Breast epithelium (tissue), 4 donors: ENCODE results near the gene NBPF20. TPM values are rescaled to one million over a fixed set of nuclear protein-coding genes. Genes with fewer than 3 reads are reported as not detected.
A peak's percentile ranks its signal among the peaks of the same experiment; 100 is the strongest.
"Not testable (repeated sequence)": the region's sequence is repeated elsewhere in the genome, so short reads cannot be mapped to it uniquely, and the experiment has no call there.

ENCODE experiments used
- DNase-seq, 2 donors: peaks; one replicate each; pipeline ENCODE4 v3.0.0-alpha.2; 2019; ENCODE audit warnings: low spot score in 2 of 2
- H3K27ac ChIP-seq, 2 donors: fragments of 200-600 bp; sonication (generic) in 1 of 2; one replicate each; pipeline ENCODE4 v1.5.1; 2016 to 2019; ENCODE audit warnings: mild to moderate bottlenecking in 1 of 2
- H3K27me3 ChIP-seq, 2 donors: fragments of 200-600 bp; sonication (generic) in 1 of 2; one replicate each; pipeline versions ENCODE4 v1.5.1 to v1.6.0; 2017 to 2019; ENCODE audit warnings: control low read depth in 1 of 2, mild to moderate bottlenecking in 1 of 2
- H3K36me3 ChIP-seq: fragments of 200-600 bp; one replicate; pipeline ENCODE4 v1.5.1; 2019
- H3K4me1 ChIP-seq, 2 donors: fragments of 200-600 bp; sonication (generic); one replicate each; pipeline ENCODE4 v1.5.1; 2016 to 2019; ENCODE audit warnings: control low read depth in 1 of 2
- H3K4me3 ChIP-seq, 3 donors: fragments of 200-600 bp; sonication (generic); 1 replicate in 2 of 3; 2 replicates in 1 of 3; pipeline ENCODE4 v1.5.1; 2016 to 2019; ENCODE audit warnings: mild to moderate bottlenecking in 3 of 3, moderate library complexity in 2 of 3
- H3K9me3 ChIP-seq, 2 donors: fragments of 200-600 bp; sonication (generic) in 1 of 2; one replicate each; pipeline ENCODE4 v1.5.1; 2016 to 2019; ENCODE audit warnings: control low read depth in 1 of 2
- CTCF ChIP-seq, 3 donors: fragments of 450-650 bp; IDR thresholded peaks; one replicate each; pipeline ENCODE4 v1.5.1; 2016 to 2017; ENCODE audit warnings: antibody characterized with exemption in 3 of 3, mild to moderate bottlenecking in 3 of 3, moderate library complexity in 3 of 3
- POLR2A ChIP-seq: fragments of 450-650 bp; IDR thresholded peaks from one replicate; pipeline ENCODE4 v1.6.1; 2016; ENCODE audit warnings: antibody characterized with exemption, mild to moderate bottlenecking, moderate library complexity
- POLR2AphosphoS5 ChIP-seq, 3 donors: sonication (generic); formaldehyde crosslinking; IDR thresholded peaks; one replicate each; pipeline ENCODE4 v1.6.1; 2017; ENCODE audit warnings: antibody characterized with exemption in 3 of 3
- intact Hi-C: fragments of 100-400 bp; cut with DNase I; formaldehyde crosslinking; loops from one replicate; pipeline ENCODE4 v1.15.1; 2023; ENCODE audit warnings: low total_unique reads
- total RNA-seq, 3 donors: library from RNA; depleted of rRNA; stranded (reverse); fragments of >200 nt; gene quantifications; one replicate each; pipeline ENCODE4 v1.1.0, GENCODE V29; 2016

Gene NBPF20
- total RNA-seq, result 1 to 10 TPM; 2.5 to 4.3 (median 3.3) TPM

GRCh38 chr1:145425436-145426029, at the start of gene NBPF20:
TSS of gene NBPF20 (minus strand) at chr1:145425603. CDS start at chr1:145405272, 20,331 bp downstream.
- Histone ChIP-seq H3K4me3 (peak within 1 kb of the TSS; percentile 51 to 75 (median 66)), H3K9me3 (peaks cover 0 to 4% of the 10 kb centered on the region in 2 donors), H3K27ac (peak within 1 kb of the TSS in 1 of 2 donors; percentile 59), H3K27me3 (no peaks in the 10 kb centered on the region), H3K36me3 (no peaks in the 10 kb centered on the region), H3K4me1 (no peaks in the 10 kb centered on the region)
- TF ChIP-seq POLR2A (no peak), POLR2AphosphoS5 (IDR thresholded peaks at IDR 0.05) (no peak), CTCF (IDR thresholded peaks at IDR 0.05) (no peak)
- intact Hi-C loops, result no loop called here
- DNase-seq, result peak; percentile 37 to 58

GRCh38 chr1:145474837-145475368, 49.5 kb upstream of the NBPF20 start:
- H3K27ac ChIP-seq, H3K27me3 ChIP-seq, H3K4me3 ChIP-seq, H3K9me3 ChIP-seq, intact Hi-C loops, H3K36me3 ChIP-seq, H3K4me1 ChIP-seq, DNase-seq: not testable (repeated sequence)

- H3K4me1 ChIP-seq, H3K27ac ChIP-seq, H3K36me3 ChIP-seq, H3K27me3 ChIP-seq, intact Hi-C loops, H3K4me3 ChIP-seq, DNase-seq, H3K9me3 ChIP-seq: not testable (repeated sequence)
Measured at GRCh38 chr1:145472731-145473130, 47.3 kb upstream of the NBPF20 start.

- DNase-seq, H3K27ac ChIP-seq, H3K4me1 ChIP-seq, intact Hi-C loops, H3K4me3 ChIP-seq, H3K36me3 ChIP-seq, H3K9me3 ChIP-seq, H3K27me3 ChIP-seq: not testable (repeated sequence)
Measured at GRCh38 chr1:145471365-145471764, 46.0 kb upstream of the NBPF20 start.

- peak; percentile 76 for DNase-seq
- H3K4me3 ChIP-seq, result peak overlapping the region; percentile 45 to 59 (median 49)
Measured at GRCh38 chr1:145465405-145466144, 40.2 kb upstream of the NBPF20 start.

GRCh38 chr1:145464708-145465336, 39.4 kb upstream of the NBPF20 start:
- intact Hi-C loops, H3K4me1 ChIP-seq, DNase-seq, H3K27me3 ChIP-seq, H3K27ac ChIP-seq, H3K36me3 ChIP-seq, H3K9me3 ChIP-seq: not testable (repeated sequence)
- peak overlapping the region; percentile 45 to 59 (median 49) for H3K4me3 ChIP-seq

More at GRCh38 chr1:145465405-145466144, 40.2 kb upstream of the NBPF20 start:
- peak in 2 of 3 donors; percentile 42 to 60 for TF ChIP-seq POLR2AphosphoS5 (IDR thresholded peaks at IDR 0.05)
- peak; percentile 53 for TF ChIP-seq POLR2A
- H3K4me1 ChIP-seq, intact Hi-C loops, H3K9me3 ChIP-seq, H3K27me3 ChIP-seq, H3K36me3 ChIP-seq: not testable (repeated sequence)
- peak overlapping the region; percentile 1 to 42 for H3K27ac ChIP-seq

- H3K9me3 ChIP-seq, H3K36me3 ChIP-seq, H3K27ac ChIP-seq, H3K4me3 ChIP-seq, DNase-seq, intact Hi-C loops, H3K27me3 ChIP-seq, H3K4me1 ChIP-seq: not testable (repeated sequence)
Measured at GRCh38 chr1:145464017-145464416, 38.6 kb upstream of the NBPF20 start.

- H3K27me3 ChIP-seq, H3K9me3 ChIP-seq, intact Hi-C loops, H3K27ac ChIP-seq, DNase-seq, H3K36me3 ChIP-seq, H3K4me1 ChIP-seq, H3K4me3 ChIP-seq: not testable (repeated sequence)
Measured at GRCh38 chr1:145460684-145461083, 35.3 kb upstream of the NBPF20 start.

- H3K27me3 ChIP-seq, intact Hi-C loops, H3K9me3 ChIP-seq, H3K27ac ChIP-seq, DNase-seq, H3K36me3 ChIP-seq, H3K4me1 ChIP-seq: not testable (repeated sequence)
- peak overlapping the region in 1 of 3 donors; percentile 41 for H3K4me3 ChIP-seq
Measured at GRCh38 chr1:145460048-145460447, 34.6 kb upstream of the NBPF20 start.

GRCh38 chr1:145459591-145459990, 34.2 kb upstream of the NBPF20 start:
- DNase-seq, H3K27ac ChIP-seq, intact Hi-C loops, H3K27me3 ChIP-seq, H3K9me3 ChIP-seq, H3K36me3 ChIP-seq, H3K4me1 ChIP-seq: not testable (repeated sequence)
- peak overlapping the region in 1 of 3 donors; percentile 41 for H3K4me3 ChIP-seq

- DNase-seq, H3K9me3 ChIP-seq, intact Hi-C loops, H3K27ac ChIP-seq, H3K4me3 ChIP-seq, H3K27me3 ChIP-seq, H3K4me1 ChIP-seq, H3K36me3 ChIP-seq: not testable (repeated sequence)
Measured at GRCh38 chr1:145459063-145459462, 33.7 kb upstream of the NBPF20 start.

- H3K27me3 ChIP-seq, H3K36me3 ChIP-seq, DNase-seq, H3K4me3 ChIP-seq, H3K4me1 ChIP-seq, H3K9me3 ChIP-seq, H3K27ac ChIP-seq, intact Hi-C loops: not testable (repeated sequence)
Measured at GRCh38 chr1:145454824-145455177, 29.4 kb upstream of the NBPF20 start.
